Measurements from ENCODE around the gene RPS2.

Gene RPS2

GRCh38 chr16:1942810-1943726 is 21.6 kb downstream of the RPS2 start, which contains the start of gene MSRB1:
Gene MSRB1 (minus strand): TSS chr16:1943199. CDS start chr16:1943156, 43 bp downstream.
- H3K27me3 ChIP-seq (ENCODE audit: insufficient read depth, poor library complexity, severe bottlenecking) = no peaks in the 10 kb centered on the region
- peak within 1 kb of the TSS; percentile 85 for H3K27ac ChIP-seq (replicated peaks)
- DNase-seq (ENCODE audit: low read depth in 1 of 2, low spot score in 1 of 2) = peak; percentile 95 to 100
- H3K4me3 ChIP-seq (replicated peaks; ENCODE audit: insufficient read depth, low read length) = peak within 1 kb of the TSS; percentile 98
- TF ChIP-seq POLR2AphosphoS5 (IDR thresholded peaks at IDR 0.05; ENCODE audit: low read depth) = peak; percentile 59; the same call in 1 of the 2 replicates
- peak; percentile 64; the same call in 1 of the 2 replicates for TF ChIP-seq SPI1 (IDR thresholded peaks at IDR 0.05; ENCODE audit: borderline replicate concordance, low read depth)
- no peak for TF ChIP-seq GABPA (IDR thresholded peaks at IDR 0.05; ENCODE audit: low read depth)
- TF ChIP-seq CTCF (IDR thresholded peaks at IDR 0.05; ENCODE audit: insufficient read depth, low read length) = no peak

GRCh38 chr16:1942047-1942809 is 22.4 kb downstream of the RPS2 start:
- Histone ChIP-seq H3K27ac (replicated peaks) (peak overlapping the region; percentile 85), H3K4me3 (replicated peaks; ENCODE audit: insufficient read depth, low read length) (peak overlapping the region; percentile 98), H3K27me3 (ENCODE audit: insufficient read depth, poor library complexity, severe bottlenecking) (no peaks in the 10 kb centered on the region)
- DNase-seq (ENCODE audit: low read depth in 1 of 2, low spot score in 1 of 2) = peak; percentile 84 to 97
- TF ChIP-seq REST (IDR thresholded peaks at IDR 0.05; ENCODE audit: insufficient replicate concordance, low read depth) = no peak
- peak; percentile 54; the same call in 1 of the 2 replicates for TF ChIP-seq POLR2AphosphoS5 (IDR thresholded peaks at IDR 0.05; ENCODE audit: low read depth)
- TF ChIP-seq SPI1 (IDR thresholded peaks at IDR 0.05; ENCODE audit: borderline replicate concordance, low read depth) = peak; percentile 77

- H3K27ac ChIP-seq (replicated peaks) = peak overlapping the region; percentile 85
- peak; percentile 68 to 84 for DNase-seq (ENCODE audit: low read depth in 1 of 2, low spot score in 1 of 2)
- TF ChIP-seq POLR2AphosphoS5 (IDR thresholded peaks at IDR 0.05; ENCODE audit: low read depth) (no peak; the same call in 1 of the 2 replicates), CTCF (IDR thresholded peaks at IDR 0.05; ENCODE audit: insufficient read depth, low read length) (peak; percentile 74), GABPA (IDR thresholded peaks at IDR 0.05; ENCODE audit: low read depth) (no peak; the same call in 1 of the 2 replicates), REST (IDR thresholded peaks at IDR 0.05; ENCODE audit: insufficient replicate concordance, low read depth) (no peak), SPI1 (IDR thresholded peaks at IDR 0.05; ENCODE audit: borderline replicate concordance, low read depth) (no peak)
Measured at GRCh38 chr16:1941162-1942046, 23.2 kb downstream of the RPS2 start.

More at GRCh38 chr16:1941162-1942046, 23.2 kb downstream of the RPS2 start:
- peak overlapping the region; percentile 98 for H3K4me3 ChIP-seq (replicated peaks; ENCODE audit: insufficient read depth, low read length)
- no peaks in the 10 kb centered on the region for H3K27me3 ChIP-seq (ENCODE audit: insufficient read depth, poor library complexity, severe bottlenecking)

Measured in HL-60 (cell line).